Gastroesophageal sphincter (tissue), 4 donors: ENCODE data around the gene PRKN. TPM values are rescaled to one million over a fixed set of nuclear protein-coding genes. Genes with fewer than 3 reads are reported as not detected.

Source experiments
- ATAC-seq: fragments of 150-250 bp; one replicate; pipeline ENCODE4 v1.9.1; 2016; ENCODE audit warnings: mild to moderate bottlenecking, moderate library complexity
- H3K27ac ChIP-seq, 4 donors: fragments of 200-600 bp; sonication (generic) in 3 of 4; 1 replicate in 3 of 4; 2 replicates in 1 of 4; pipeline ENCODE4 v1.5.1; 2016 to 2019
- H3K27me3 ChIP-seq: fragments of 200-600 bp; sonication (generic); one replicate; pipeline ENCODE4 v1.5.1; 2019
- H3K36me3 ChIP-seq, 2 donors: fragments of 200-600 bp; sonication (generic); one replicate each; pipeline ENCODE4 v1.5.1; 2019; ENCODE audit warnings: control low read depth in 1 of 2
- H3K4me1 ChIP-seq, 3 donors: fragments of 200-600 bp; sonication (generic); 1 replicate in 2 of 3; 2 replicates in 1 of 3; pipeline ENCODE4 v1.5.1; 2016 to 2019; ENCODE audit warnings: control low read depth in 2 of 3
- H3K4me3 ChIP-seq, 2 donors: fragments of 200-600 bp; sonication (generic); one replicate each; pipeline ENCODE4 v1.5.1; 2019; ENCODE audit warnings: mild to moderate bottlenecking in 1 of 2, moderate library complexity in 1 of 2
- H3K9me3 ChIP-seq, 3 donors: fragments of 200-600 bp; sonication (generic); one replicate each; pipeline ENCODE4 v1.5.1; 2017 to 2019; ENCODE audit warnings: control low read depth in 2 of 3
- CTCF ChIP-seq, 4 experiments: fragments of 200-600 bp in 2 of 4; fragments of 450-650 bp in 2 of 4; sonication (generic) in 1 of 4; IDR thresholded peaks; one replicate each; pipeline ENCODE4 v1.5.1; 2017 to 2019; ENCODE audit warnings: antibody characterized with exemption in 4 of 4, mild to moderate bottlenecking in 2 of 4, moderate library complexity in 2 of 4
- EP300 ChIP-seq: sonication (generic); formaldehyde crosslinking; IDR thresholded peaks from one replicate; pipeline ENCODE4 v1.6.1; 2017; ENCODE audit warnings: antibody characterized with exemption, mild to moderate bottlenecking
- POLR2A ChIP-seq, 2 donors: fragments of 450-650 bp; IDR thresholded peaks; one replicate each; pipeline ENCODE4 v1.6.1; 2017; ENCODE audit warnings: antibody characterized with exemption in 2 of 2, mild to moderate bottlenecking in 2 of 2, moderate library complexity in 1 of 2
- POLR2AphosphoS5 ChIP-seq: sonication (generic); formaldehyde crosslinking; IDR thresholded peaks from one replicate; pipeline ENCODE4 v1.6.1; 2017; ENCODE audit warnings: antibody characterized with exemption
- WGBS, 2 donors: methylation state at CpG; one replicate each; pipeline ENCODE4 v1.1.5; 2018; ENCODE audit warnings: low coverage in 1 of 2; 5-methylcytosine and 5-hydroxymethylcytosine counted together
- total RNA-seq, 4 donors: library from RNA; depleted of rRNA; stranded (reverse); fragments of >200 nt; gene quantifications; one replicate each; pipeline ENCODE4 v1.1.0, GENCODE V29; 2016

Gene PRKN
- total RNA-seq, 4 donors from 2014 or later = 8.4 to 58.6 (median 25.8) TPM

DNA sequence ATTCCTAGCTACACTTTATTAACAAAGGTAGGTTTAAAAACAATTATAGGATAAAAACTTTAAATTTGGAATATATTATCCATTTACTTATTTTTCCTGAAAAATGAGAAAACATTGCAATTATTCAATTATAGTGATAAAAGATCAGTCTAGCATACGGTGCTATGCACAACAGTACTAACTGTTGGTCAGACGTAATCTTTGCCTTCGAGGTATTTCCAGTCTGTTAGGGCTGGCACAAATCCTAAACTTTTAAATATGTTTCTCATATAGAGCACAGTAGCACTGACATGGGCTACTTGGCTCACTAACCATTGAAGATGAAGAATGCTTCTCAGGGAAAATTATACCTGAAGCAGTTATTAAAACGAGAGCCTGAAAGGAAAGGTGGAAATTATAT, 214.8 kb downstream of the PRKN start:
- no peaks in the 10 kb centered on the region for H3K36me3 ChIP-seq
- H3K9me3 ChIP-seq = no peaks in the 10 kb centered on the region
- H3K27me3 ChIP-seq = no peaks in the 10 kb centered on the region
- 92 to 94% methylated on average over 3 to 4 of the region's 4 CpGs for WGBS, 2 donors
- H3K4me1 ChIP-seq = peaks cover 0 to 14% (median 3%) of the 10 kb centered on the region in 3 donors
- no peak overlapping the region for H3K4me3 ChIP-seq
- no peak for ATAC-seq
- no peak overlapping the region for H3K27ac ChIP-seq
- no peak for TF ChIP-seq EP300
- no peak for TF ChIP-seq CTCF (IDR thresholded peaks at IDR 0.05)
- TF ChIP-seq POLR2A (IDR thresholded peaks at IDR 0.05) = no peak
- TF ChIP-seq POLR2AphosphoS5 = no peak

- 59 to 73% methylated on average over 5 of the region's 5 CpGs for WGBS, 2 donors
- no peak overlapping the region for H3K4me3 ChIP-seq
- no peaks in the 10 kb centered on the region for H3K36me3 ChIP-seq
- H3K27me3 ChIP-seq = no peaks in the 10 kb centered on the region
- H3K27ac ChIP-seq = no peak overlapping the region
- no peak for ATAC-seq
- no peak for TF ChIP-seq EP300
- no peak for TF ChIP-seq POLR2AphosphoS5
- TF ChIP-seq CTCF (IDR thresholded peaks at IDR 0.05) = no peak
- TF ChIP-seq POLR2A (IDR thresholded peaks at IDR 0.05) = no peak
- no peaks in the 10 kb centered on the region for H3K4me1 ChIP-seq
- no peaks in the 10 kb centered on the region for H3K9me3 ChIP-seq
Observed at GRCh38 chr6:162497389-162497788, 230.2 kb downstream of the PRKN start.

DNA sequence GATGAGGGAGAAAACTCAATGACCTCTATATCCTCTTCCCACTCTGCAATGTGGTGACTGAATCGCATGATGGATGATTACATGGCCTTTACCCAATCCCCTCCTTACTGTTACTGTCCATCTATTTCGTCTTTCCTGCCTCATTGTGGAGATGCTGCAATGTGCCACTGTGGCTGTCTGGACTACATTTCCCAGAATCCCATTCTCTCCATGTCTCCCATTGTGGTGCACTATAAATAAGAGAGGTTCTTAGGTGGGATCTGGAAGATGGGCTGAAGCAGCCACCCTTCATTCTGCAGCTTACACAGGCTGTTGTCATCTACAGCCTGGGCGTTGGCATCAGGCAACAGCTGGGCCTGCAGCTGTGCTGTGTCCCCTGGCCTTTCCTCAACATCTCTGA, 233.6 kb downstream of the PRKN start:
- H3K27ac ChIP-seq = no peak overlapping the region
- H3K27me3 ChIP-seq = no peaks in the 10 kb centered on the region
- TF ChIP-seq EP300 (no peak), POLR2A (IDR thresholded peaks at IDR 0.05) (no peak), CTCF (IDR thresholded peaks at IDR 0.05) (no peak), POLR2AphosphoS5 (no peak)
- ATAC-seq = no peak
- 74 to 82% methylated on average over 2 of the region's 3 CpGs for WGBS, 2 donors
- no peaks in the 10 kb centered on the region for H3K4me1 ChIP-seq
- H3K9me3 ChIP-seq = no peaks in the 10 kb centered on the region
- no peaks in the 10 kb centered on the region for H3K36me3 ChIP-seq
- no peak overlapping the region for H3K4me3 ChIP-seq

DNA sequence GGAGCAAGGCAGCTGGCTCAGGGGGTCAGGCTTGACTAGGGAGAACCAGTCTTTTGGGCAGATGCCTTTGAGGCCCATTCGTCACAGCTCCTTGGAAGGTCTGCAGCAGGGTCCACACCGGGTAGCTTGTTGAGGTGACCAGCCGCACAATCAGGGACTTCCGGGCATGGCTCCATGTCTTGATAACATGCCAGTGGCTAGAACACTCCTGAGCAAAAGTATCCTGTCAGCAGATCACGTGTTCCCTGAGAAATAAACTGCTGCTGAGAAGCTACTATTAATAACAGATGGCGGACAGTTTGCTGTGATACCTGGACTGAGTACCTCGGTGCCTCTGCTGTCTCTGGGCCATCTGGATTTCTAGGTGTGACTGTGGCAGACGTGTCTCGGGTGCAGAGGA, 235.9 kb downstream of the PRKN start:
- 83 to 96% methylated on average over 3 to 4 of the region's 9 CpGs for WGBS, 2 donors
- H3K36me3 ChIP-seq = no peaks in the 10 kb centered on the region
- no peak overlapping the region for H3K27ac ChIP-seq
- peaks cover 0 to under 1% (median 0%) of the 10 kb centered on the region in 3 donors for H3K4me1 ChIP-seq
- TF ChIP-seq POLR2A (IDR thresholded peaks at IDR 0.05) (no peak), CTCF (IDR thresholded peaks at IDR 0.05) (no peak), POLR2AphosphoS5 (no peak), EP300 (no peak)
- no peak overlapping the region for H3K4me3 ChIP-seq
- H3K9me3 ChIP-seq = no peaks in the 10 kb centered on the region
- H3K27me3 ChIP-seq = no peaks in the 10 kb centered on the region
- ATAC-seq = no peak

DNA sequence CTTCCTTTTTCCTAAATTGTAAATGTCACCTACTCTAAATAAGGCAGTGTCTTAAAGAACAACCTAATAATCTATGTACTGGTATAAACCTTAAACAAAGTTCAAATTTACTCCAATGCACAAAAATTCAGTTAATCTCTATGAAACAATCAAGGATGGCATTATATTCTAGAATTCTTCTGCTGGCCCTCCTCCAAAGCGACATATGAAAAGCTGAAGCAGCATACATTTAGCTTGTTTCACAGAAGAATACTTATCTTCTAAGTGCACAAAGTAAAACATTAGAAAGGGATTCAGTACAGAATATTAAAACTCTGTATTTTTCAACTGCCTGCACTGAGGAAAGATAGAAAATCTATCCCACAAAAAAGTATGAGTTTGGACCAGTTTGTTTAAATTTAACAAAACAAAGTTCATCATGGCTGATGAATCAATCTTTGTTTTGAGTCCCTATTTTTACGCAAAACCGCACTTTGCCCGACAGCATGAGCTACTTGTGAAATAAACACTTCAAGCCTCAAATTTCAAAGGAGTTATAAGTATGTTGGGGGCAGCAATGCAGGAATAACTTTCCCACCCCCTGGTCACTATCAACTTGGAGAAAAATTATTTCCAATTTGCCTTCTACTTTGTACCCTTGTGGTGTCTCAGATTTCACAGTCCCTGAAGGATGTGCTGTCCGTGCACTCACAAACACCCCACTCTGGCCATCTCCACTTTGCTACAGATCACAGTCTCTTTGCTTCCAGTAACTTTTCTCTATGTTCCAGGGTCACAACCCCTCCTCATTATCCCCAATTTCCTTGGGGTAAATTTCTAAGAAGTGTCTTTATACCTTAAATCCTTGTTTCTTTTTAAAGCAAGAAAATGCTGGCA, 238.2 kb downstream of the PRKN start:
- WGBS, 2 donors = 82 to 95% methylated on average over 5 of the region's 5 CpGs
- H3K27me3 ChIP-seq = no peaks in the 10 kb centered on the region
- H3K4me3 ChIP-seq = no peak overlapping the region
- no peak overlapping the region for H3K27ac ChIP-seq
- H3K9me3 ChIP-seq = no peaks in the 10 kb centered on the region
- TF ChIP-seq POLR2AphosphoS5 (no peak), EP300 (no peak), CTCF (IDR thresholded peaks at IDR 0.05) (no peak), POLR2A (IDR thresholded peaks at IDR 0.05) (no peak)
- H3K36me3 ChIP-seq = no peaks in the 10 kb centered on the region
- ATAC-seq = no peak
- H3K4me1 ChIP-seq = peaks cover 0 to 12% (median 0%) of the 10 kb centered on the region in 3 donors
